Amygdala (tissue), 56 donors: ENCODE data around the gene KRT37.
"Not testable (repeated sequence)": the region's sequence is repeated elsewhere in the genome, so short reads cannot be mapped to it uniquely, and the experiment has no call there.

Experiments
- DNase-seq, 56 donors: peaks; one replicate each; lab custom pipeline; 2025; lab: John Stamatoyannopoulos, UW

KRT37 gene

GRCh38 chr17:41437769-41438168 is 13.4 kb upstream of the KRT37 start:
- no peak for DNase-seq

GRCh38 chr17:41437254-41437653 is 12.9 kb upstream of the KRT37 start:
- no peak for DNase-seq

GRCh38 chr17:41434415-41434814 is 10.0 kb upstream of the KRT37 start:
- no peak for DNase-seq

GRCh38 chr17:41434005-41434404 is 9.6 kb upstream of the KRT37 start:
- no peak for DNase-seq

- no peak for DNase-seq
Measured at GRCh38 chr17:41433586-41433985, 9.2 kb upstream of the KRT37 start.

- DNase-seq: not testable (repeated sequence)
Measured at GRCh38 chr17:41430376-41430775, 6.0 kb upstream of the KRT37 start.

- no peak for DNase-seq
Measured at GRCh38 chr17:41429667-41430066, 5.3 kb upstream of the KRT37 start.

- no peak for DNase-seq
Measured at GRCh38 chr17:41428591-41429291, 4.4 kb upstream of the KRT37 start.

- not testable (repeated sequence) for DNase-seq
Measured at GRCh38 chr17:41422586-41422985, 1.8 kb downstream of the KRT37 start.

- no peak for DNase-seq
Measured at GRCh38 chr17:41421617-41422016, 2.8 kb downstream of the KRT37 start.

- DNase-seq: no peak
Measured at GRCh38 chr17:41421116-41421515, 3.3 kb downstream of the KRT37 start.

GRCh38 chr17:41420134-41420533 is 4.3 kb downstream of the KRT37 start:
- DNase-seq: no peak

GRCh38 chr17:41419716-41420115 is 4.7 kb downstream of the KRT37 start:
- DNase-seq: no peak

- no peak for DNase-seq
Measured at GRCh38 chr17:41418116-41418860, 6.1 kb downstream of the KRT37 start.

- DNase-seq: no peak
Measured at GRCh38 chr17:41417576-41418015, 6.8 kb downstream of the KRT37 start.

- DNase-seq: no peak
Measured at GRCh38 chr17:41417127-41417526, 7.3 kb downstream of the KRT37 start.

GRCh38 chr17:41416479-41416878 is 7.9 kb downstream of the KRT37 start:
- no peak for DNase-seq

GRCh38 chr17:41415833-41416335 is 8.5 kb downstream of the KRT37 start:
- no peak for DNase-seq

- DNase-seq: no peak
Measured at GRCh38 chr17:41415411-41415810, 9.0 kb downstream of the KRT37 start.

- DNase-seq: no peak
Measured at GRCh38 chr17:41413982-41414381, 10.4 kb downstream of the KRT37 start.

- DNase-seq: peak in 1 of 56 donors; percentile 14
Measured at GRCh38 chr17:41413353-41413957, 10.9 kb downstream of the KRT37 start.
